Activated T-cell treated with anti-CD3 and anti-CD28 coated beads, Interleukin-2, amount 50 U/mL, for 1 hour (primary cell): ENCODE results near the gene PCSK9.

Source experiments
- DNase-seq: peaks from one replicate; pipeline ENCODE4 v3.0.0-alpha.2; 2020

Gene PCSK9

GRCh38 chr1:55060133-55060999, 21.0 kb downstream of the PCSK9 start:
- DNase-seq: no peak

GRCh38 chr1:55061000-55061705, 21.8 kb downstream of the PCSK9 start:
- no peak for DNase-seq

GRCh38 chr1:55061706-55062321, 22.5 kb downstream of the PCSK9 start:
- no peak for DNase-seq

GRCh38 chr1:55062801-55063576, 23.6 kb downstream of the PCSK9 start:
- DNase-seq: no peak

GRCh38 chr1:55063577-55063942, 24.2 kb downstream of the PCSK9 start:
- DNase-seq: no peak

- no peak for DNase-seq
These were observed 24.8 kb downstream of the PCSK9 start for GRCh38 chr1:55064071-55064581.

GRCh38 chr1:55064861-55065263, 25.5 kb downstream of the PCSK9 start:
- no peak for DNase-seq

- no peak for DNase-seq
These were observed 26.3 kb downstream of the PCSK9 start for GRCh38 chr1:55065648-55066047.

- no peak for DNase-seq
These were observed 27.9 kb downstream of the PCSK9 start for GRCh38 chr1:55067022-55067778.

- DNase-seq: no peak
These were observed 28.6 kb downstream of the PCSK9 start for GRCh38 chr1:55067914-55068313.

GRCh38 chr1:55068638-55069037, 29.3 kb downstream of the PCSK9 start:
- no peak for DNase-seq

- DNase-seq: no peak
These were observed 29.9 kb downstream of the PCSK9 start for GRCh38 chr1:55069280-55069679.

GRCh38 chr1:55070293-55071164, 31.2 kb downstream of the PCSK9 start:
- DNase-seq: no peak

GRCh38 chr1:55071477-55071876, 32.1 kb downstream of the PCSK9 start:
- no peak for DNase-seq

GRCh38 chr1:55073187-55073916, 34.0 kb downstream of the PCSK9 start:
- DNase-seq: no peak

- DNase-seq: no peak
These were observed 35.1 kb downstream of the PCSK9 start for GRCh38 chr1:55074455-55074854.

GRCh38 chr1:55076356-55076755, 37.0 kb downstream of the PCSK9 start:
- no peak for DNase-seq

GRCh38 chr1:55078470-55078869, 39.1 kb downstream of the PCSK9 start:
- DNase-seq: no peak

GRCh38 chr1:55079651-55080050, 40.3 kb downstream of the PCSK9 start:
- no peak for DNase-seq

- DNase-seq: no peak
These were observed 42.0 kb downstream of the PCSK9 start for GRCh38 chr1:55081188-55081904.
